OCI-LY1 (cell line): Measurements from ENCODE around the gene ANAPC2.

Source experiments
- CTCF ChIP-seq: fragments of 200-600 bp; sonication (generic), shearing (Covaris generic); IDR thresholded peaks from 2 replicates; pipeline ENCODE4 v1.5.1; 2017; ENCODE audit warnings: mild to moderate bottlenecking, antibody characterized with exemption, low read length, moderate library complexity, mixed read lengths
- EZH2 ChIP-seq: fragments of 200-600 bp; sonication (generic), shearing (Covaris generic); IDR thresholded peaks from 2 replicates; pipeline ENCODE4 v1.8.0; 2017; ENCODE audit warnings: borderline replicate concordance, mixed run types, mild to moderate bottlenecking, antibody characterized with exemption, low read length, moderate library complexity, mixed read lengths

DNA sequence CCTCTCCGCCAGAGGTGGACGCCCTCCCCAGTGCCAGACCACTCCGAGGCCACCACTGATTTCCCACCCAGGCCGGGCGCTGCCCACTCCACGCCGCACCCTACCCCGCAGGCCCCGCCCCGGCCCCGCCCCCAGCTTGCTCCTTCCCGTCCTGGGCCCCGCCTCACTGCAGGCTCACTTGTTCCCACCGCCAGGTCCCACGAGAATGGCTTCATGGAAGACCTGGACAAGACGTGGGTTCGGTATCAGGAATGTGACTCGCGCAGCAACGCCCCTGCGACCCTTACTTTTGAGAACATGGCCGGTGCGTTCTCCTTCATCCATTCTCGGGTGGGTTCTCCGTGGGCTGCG lies 25.0 kb downstream of the ANAPC2 start:
- TF ChIP-seq CTCF (no peak), EZH2 (no peak)
